Stimulated activated effector memory CD8-positive, alpha-beta T cell treated with anti-CD3 and anti-CD28 coated beads, Interleukin-12 subunit alpha, Interleukin-12 subunit beta, amount 100 ng/mL, for 72 hours (primary cell): Measurements from ENCODE around the gene TRIM7.
"Not testable (repeated sequence)": the region's sequence is repeated elsewhere in the genome, so short reads cannot be mapped to it uniquely, and the experiment has no call there.

Experiments
- ATAC-seq: fragments of 150-1000 bp; cut with Tn5 transposase; 2 replicates; pipeline ENCODE4 v1.10.0; 2021
- DNase-seq, 2 donors: peaks; one replicate each; pipeline ENCODE4 v3.0.0; 2021 to 2022; ENCODE audit warnings: low spot score in 2 of 2
- H3K27ac Mint-ChIP-seq: one replicate; pipeline ENCODE4 v1.8.0; 2022; ENCODE audit warnings: mild to moderate bottlenecking, mixed read lengths
- H3K36me3 Mint-ChIP-seq: one replicate; pipeline ENCODE4 v1.8.0; 2022; ENCODE audit warnings: mild to moderate bottlenecking, mixed read lengths
- H3K4me1 Mint-ChIP-seq: one replicate; pipeline ENCODE4 v1.8.0; 2022; ENCODE audit warnings: mixed read lengths
- H3K4me3 Mint-ChIP-seq: one replicate; pipeline ENCODE4 v1.8.0; 2022; ENCODE audit warnings: mild to moderate bottlenecking, mixed read lengths
- H3K9me3 Mint-ChIP-seq: one replicate; pipeline ENCODE4 v1.8.0; 2022; ENCODE audit warnings: mixed read lengths

TRIM7 gene

GRCh38 chr5:181221792-181222629, 17.0 kb upstream of the TRIM7 start:
- Mint-ChIP-seq H3K36me3 (peaks cover 77% of the 10 kb centered on the region), H3K27ac (peak overlapping the region; percentile 100), H3K4me3 (peak overlapping the region; percentile 85), H3K4me1 (peaks cover 78% of the 10 kb centered on the region), H3K9me3 (no peaks in the 10 kb centered on the region)
- peak; percentile 46 for ATAC-seq
- DNase-seq = peak; percentile 97 to 99

GRCh38 chr5:181221105-181221791, 16.3 kb upstream of the TRIM7 start:
- DNase-seq (peak in 1 of 2 donors; percentile 47), ATAC-seq (no peak)
- Mint-ChIP-seq H3K4me1 (peaks cover 82% of the 10 kb centered on the region), H3K36me3 (peaks cover 71% of the 10 kb centered on the region), H3K9me3 (no peaks in the 10 kb centered on the region), H3K4me3 (peak overlapping the region; percentile 85), H3K27ac (peak overlapping the region; percentile 100)

- Mint-ChIP-seq H3K36me3 (peaks cover 71% of the 10 kb centered on the region), H3K4me1 (peaks cover 78% of the 10 kb centered on the region)
Measured at GRCh38 chr5:181220178-181220515, 15.2 kb upstream of the TRIM7 start.

GRCh38 chr5:181219262-181220177, 14.5 kb upstream of the TRIM7 start:
- H3K4me3 Mint-ChIP-seq = peak overlapping the region; percentile 85
- peaks cover 71% of the 10 kb centered on the region for H3K36me3 Mint-ChIP-seq
- DNase-seq (no peak), ATAC-seq (no peak)
- H3K9me3 Mint-ChIP-seq = no peaks in the 10 kb centered on the region
- H3K27ac Mint-ChIP-seq = peak overlapping the region; percentile 58
- H3K4me1 Mint-ChIP-seq = peaks cover 74% of the 10 kb centered on the region

More at GRCh38 chr5:181220178-181220515, 15.2 kb upstream of the TRIM7 start:
- Mint-ChIP-seq H3K4me3 (peak overlapping the region; percentile 85), H3K27ac (peak overlapping the region; percentile 58), H3K9me3 (no peaks in the 10 kb centered on the region)
- no peak for DNase-seq
- no peak for ATAC-seq

- Mint-ChIP-seq H3K4me1 (peaks cover 67% of the 10 kb centered on the region), H3K36me3 (peaks cover 64% of the 10 kb centered on the region), H3K9me3 (no peaks in the 10 kb centered on the region), H3K27ac (peak overlapping the region; percentile 99), H3K4me3 (peak overlapping the region; percentile 83)
- no peak for DNase-seq
- ATAC-seq = no peak
Measured at GRCh38 chr5:181218795-181219124, 13.8 kb upstream of the TRIM7 start.

- H3K4me3 Mint-ChIP-seq = peak overlapping the region; percentile 83
- H3K36me3 Mint-ChIP-seq = peaks cover 54% of the 10 kb centered on the region
Measured at GRCh38 chr5:181217803-181218062, 12.7 kb upstream of the TRIM7 start.

GRCh38 chr5:181217111-181217802, 12.3 kb upstream of the TRIM7 start:
- Mint-ChIP-seq H3K9me3 (no peaks in the 10 kb centered on the region), H3K4me3 (peak overlapping the region; percentile 83), H3K4me1 (peaks cover 52% of the 10 kb centered on the region), H3K27ac (peak overlapping the region; percentile 99), H3K36me3 (peaks cover 49% of the 10 kb centered on the region)
- DNase-seq (peak; percentile 44 to 84), ATAC-seq (peak; percentile 24)

More at GRCh38 chr5:181217803-181218062, 12.7 kb upstream of the TRIM7 start:
- DNase-seq = no peak
- H3K27ac Mint-ChIP-seq = peak overlapping the region; percentile 99
- no peaks in the 10 kb centered on the region for H3K9me3 Mint-ChIP-seq
- peaks cover 57% of the 10 kb centered on the region for H3K4me1 Mint-ChIP-seq
- ATAC-seq = peak; percentile 7

- peak in 1 of 2 donors; percentile 68 for DNase-seq
- H3K4me3 Mint-ChIP-seq = peak overlapping the region; percentile 83
- H3K4me1 Mint-ChIP-seq = peaks cover 43% of the 10 kb centered on the region
- H3K36me3 Mint-ChIP-seq = peaks cover 40% of the 10 kb centered on the region
- no peaks in the 10 kb centered on the region for H3K9me3 Mint-ChIP-seq
- H3K27ac Mint-ChIP-seq = peak overlapping the region; percentile 82
- ATAC-seq = no peak
Measured at GRCh38 chr5:181215997-181216989, 11.3 kb upstream of the TRIM7 start.

GRCh38 chr5:181214249-181214648, 9.3 kb upstream of the TRIM7 start:
- H3K27ac Mint-ChIP-seq, DNase-seq, H3K9me3 Mint-ChIP-seq, H3K4me3 Mint-ChIP-seq, ATAC-seq: not testable (repeated sequence)
- Mint-ChIP-seq H3K4me1 (peaks cover 22% of the 10 kb centered on the region), H3K36me3 (peaks cover 23% of the 10 kb centered on the region)

- Mint-ChIP-seq H3K27ac (no peak overlapping the region), H3K4me3 (no peak overlapping the region), H3K36me3 (peaks cover 15% of the 10 kb centered on the region), H3K4me1 (peaks cover 20% of the 10 kb centered on the region), H3K9me3 (no peaks in the 10 kb centered on the region)
- DNase-seq = no peak
- no peak for ATAC-seq
Measured at GRCh38 chr5:181212934-181213333, 7.9 kb upstream of the TRIM7 start.

GRCh38 chr5:181212080-181212479, 7.1 kb upstream of the TRIM7 start:
- Mint-ChIP-seq H3K36me3 (peaks cover 15% of the 10 kb centered on the region), H3K4me3 (no peak overlapping the region), H3K9me3 (no peaks in the 10 kb centered on the region), H3K27ac (no peak overlapping the region), H3K4me1 (peaks cover 21% of the 10 kb centered on the region)
- ATAC-seq (no peak), DNase-seq (no peak)

- H3K36me3 Mint-ChIP-seq = peaks cover 21% of the 10 kb centered on the region
- H3K27ac Mint-ChIP-seq = no peak overlapping the region
- ATAC-seq (no peak), DNase-seq (no peak)
- no peaks in the 10 kb centered on the region for H3K9me3 Mint-ChIP-seq
- H3K4me3 Mint-ChIP-seq = no peak overlapping the region
- peaks cover 25% of the 10 kb centered on the region for H3K4me1 Mint-ChIP-seq
Measured at GRCh38 chr5:181211208-181211607, 6.2 kb upstream of the TRIM7 start.

GRCh38 chr5:181210698-181211097, 5.7 kb upstream of the TRIM7 start:
- ATAC-seq, H3K4me3 Mint-ChIP-seq, H3K27ac Mint-ChIP-seq, H3K9me3 Mint-ChIP-seq, DNase-seq: not testable (repeated sequence)
- Mint-ChIP-seq H3K36me3 (peaks cover 26% of the 10 kb centered on the region), H3K4me1 (peaks cover 28% of the 10 kb centered on the region)

- H3K9me3 Mint-ChIP-seq, ATAC-seq, DNase-seq, H3K27ac Mint-ChIP-seq, H3K4me3 Mint-ChIP-seq: not testable (repeated sequence)
- Mint-ChIP-seq H3K4me1 (peaks cover 33% of the 10 kb centered on the region), H3K36me3 (peaks cover 31% of the 10 kb centered on the region)
Measured at GRCh38 chr5:181210148-181210547, 5.2 kb upstream of the TRIM7 start.
